Posterior vena cava (tissue), 2 donors: ENCODE results near the gene GAS2L1. TPM values are rescaled to one million over a fixed set of nuclear protein-coding genes. Genes with fewer than 3 reads are reported as not detected.

Experiments
- DNase-seq: peaks from one replicate; pipeline ENCODE4 v3.0.0-alpha.2; 2020; ENCODE audit warnings: low spot score
- intact Hi-C, 2 donors: fragments of 100-400 bp; cut with DNase I; formaldehyde crosslinking; loops; one replicate each; pipeline versions ENCODE4 v1.14.1 to v1.14.2; 2022 to 2023
- total RNA-seq, 2 donors: library from RNA; stranded (reverse); fragmentation: NEBNext Ultra II Directional; extraction: Animal tissue kit (Norgen Biotek cat#: 25700); gene quantifications; one replicate each; pipeline ENCODE4 v1.2.1, GENCODE V29; 2021
- donor health status: DM: yes; HTN: yes; CAD: no.
- donor health status: DM: yes; HTN: yes; CAD: no.

The GAS2L1 gene
- total RNA-seq, 2 donors from 2014 or later: 25.0 to 25.4 TPM

GRCh38 chr22:29317827-29318454 lies 11.5 kb downstream of the GAS2L1 start:
- intact Hi-C loops: no loop called here
- no peak for DNase-seq

GRCh38 chr22:29319072-29319471 lies 12.6 kb downstream of the GAS2L1 start:
- DNase-seq: no peak
- intact Hi-C loops: no loop called here

- intact Hi-C loops: no loop called here
- DNase-seq: no peak
Observed at GRCh38 chr22:29320546-29320945, 14.1 kb downstream of the GAS2L1 start.

DNA sequence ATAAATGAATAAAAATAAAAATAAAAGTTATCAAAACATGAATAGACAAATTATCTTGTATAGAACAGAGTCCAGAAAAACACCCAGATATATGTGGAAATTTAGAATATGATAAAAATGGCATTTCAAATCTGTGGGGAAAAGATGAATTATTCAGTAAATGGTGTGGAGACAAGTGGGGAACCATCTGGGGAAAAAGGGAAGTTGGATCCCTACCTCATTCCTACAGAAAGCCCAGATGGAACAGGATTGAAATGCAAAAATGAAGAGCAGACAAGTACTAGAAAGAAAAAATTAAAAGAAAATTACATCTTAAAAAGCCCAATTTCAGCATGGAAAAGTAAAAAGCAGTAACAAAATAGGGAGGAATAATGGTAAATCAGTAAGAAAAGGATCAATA lies 17.2 kb downstream of the GAS2L1 start:
- DNase-seq: no peak
- intact Hi-C loops: loop anchor here in 1 of 2 donors (2.0 kb wide), 1 partner anchor 51 kb away; no protein-coding TSS in a partner anchor

- intact Hi-C loops: no loop called here
Observed at GRCh38 chr22:29325356-29325755, 18.9 kb downstream of the GAS2L1 start.

DNA sequence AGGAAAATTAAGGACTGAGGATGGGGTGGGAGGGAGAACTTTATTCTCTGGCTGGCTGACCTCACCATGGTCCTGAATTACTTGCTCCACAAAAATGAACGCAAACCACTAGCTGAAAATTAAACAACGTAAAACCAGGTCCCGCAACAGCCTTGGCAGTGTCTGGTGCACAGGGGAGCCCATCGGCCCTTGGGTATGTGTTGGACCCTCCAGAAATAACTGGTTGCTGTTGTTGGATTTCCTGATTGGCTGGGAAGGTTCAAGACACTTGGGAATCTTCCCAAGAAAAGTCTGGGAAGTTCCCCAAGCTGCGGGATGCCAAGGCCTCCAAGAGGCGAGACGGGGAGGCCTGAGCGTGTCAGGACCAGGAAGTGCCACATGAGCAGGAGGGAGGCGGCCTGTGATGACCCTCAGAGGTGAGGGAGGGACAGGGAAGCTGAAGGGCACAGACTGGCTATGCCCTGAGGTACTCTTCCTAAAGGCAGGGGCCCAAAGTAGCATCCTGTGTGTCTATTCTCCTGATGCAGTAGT lies 19.4 kb downstream of the GAS2L1 start:
- intact Hi-C loops: no loop called here
- no peak for DNase-seq

More at GRCh38 chr22:29325356-29325755, 18.9 kb downstream of the GAS2L1 start:
- no peak for DNase-seq

- no peak for DNase-seq
- intact Hi-C loops: no loop called here
Observed at GRCh38 chr22:29326481-29326880, 20.0 kb downstream of the GAS2L1 start.

- intact Hi-C loops: no loop called here
- DNase-seq: no peak
Observed at GRCh38 chr22:29327089-29327764, 20.8 kb downstream of the GAS2L1 start.

DNA sequence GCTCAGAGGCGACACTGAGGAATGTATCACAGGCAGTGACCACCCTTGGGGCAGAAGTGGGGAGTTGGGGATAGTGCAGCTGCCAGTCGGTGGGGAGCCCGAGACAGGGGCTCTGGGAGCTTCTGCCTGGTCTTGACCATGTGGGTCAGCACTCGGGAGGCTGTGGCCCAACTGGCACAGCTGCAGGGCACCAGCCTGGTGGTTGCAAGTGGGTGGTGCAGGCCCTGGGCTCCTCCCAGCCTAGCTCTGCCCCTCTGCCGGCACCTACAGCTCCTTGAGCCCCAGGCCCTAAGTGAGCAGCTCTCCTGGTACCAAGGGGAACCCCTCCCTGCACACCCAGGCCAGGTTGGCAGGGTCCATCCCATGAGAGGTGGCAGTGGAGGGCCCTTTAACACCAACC lies 21.6 kb downstream of the GAS2L1 start:
- intact Hi-C loops: no loop called here
- no peak for DNase-seq

DNA sequence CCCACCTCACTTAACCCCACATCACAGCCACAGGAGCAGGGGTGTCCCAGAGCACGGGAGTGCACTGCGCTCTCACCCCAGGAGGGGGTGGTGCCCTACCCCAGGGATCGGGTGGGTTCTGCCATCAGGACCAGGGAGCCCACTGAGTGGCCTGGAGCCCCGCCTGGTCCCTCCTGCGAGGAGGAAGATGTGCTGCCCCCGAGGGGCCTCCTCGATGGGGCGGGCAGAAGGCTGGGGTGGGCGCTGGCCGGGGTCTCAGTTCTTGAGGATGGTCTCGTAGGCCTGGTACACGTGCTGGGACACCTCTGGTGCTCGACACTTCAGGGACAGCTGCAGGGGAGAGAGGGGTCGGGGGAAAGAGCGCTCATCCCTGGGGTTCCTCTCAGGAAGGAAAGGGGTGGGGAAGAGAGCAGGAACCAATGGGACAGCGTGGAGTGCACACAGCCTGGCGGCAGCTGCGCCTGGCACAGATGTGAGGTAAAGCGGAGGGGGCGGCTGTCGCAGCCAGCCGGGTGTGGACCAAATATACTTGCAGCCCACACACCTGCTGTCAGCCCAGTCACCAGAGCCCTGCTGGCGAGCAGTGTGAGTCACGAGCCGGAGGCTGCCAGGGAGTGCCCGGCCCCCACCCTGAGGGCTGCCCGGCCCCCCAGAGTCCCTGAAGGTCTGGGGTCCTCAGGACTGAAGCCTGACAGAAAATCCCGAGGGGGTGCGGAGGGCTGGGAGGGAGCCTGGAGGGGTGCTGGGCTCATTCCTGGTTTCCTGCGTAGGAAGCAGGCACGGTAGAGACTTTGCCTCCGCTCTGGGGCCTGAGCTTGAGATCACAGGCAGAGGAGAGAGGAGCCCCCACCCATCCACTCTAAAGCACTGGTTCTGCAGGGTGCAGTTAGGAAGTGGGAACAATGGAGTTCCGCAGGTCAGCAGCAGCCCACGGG lies 22.4 kb downstream of the GAS2L1 start:
- no peak for DNase-seq
- intact Hi-C loops: no loop called here

- intact Hi-C loops: no loop called here
- no peak for DNase-seq
Observed at GRCh38 chr22:29329581-29329980, 23.1 kb downstream of the GAS2L1 start.

- intact Hi-C loops: no loop called here
- DNase-seq: no peak
Observed at GRCh38 chr22:29330291-29330690, 23.8 kb downstream of the GAS2L1 start.

GRCh38 chr22:29330753-29331152 lies 24.3 kb downstream of the GAS2L1 start:
- intact Hi-C loops: no loop called here
- DNase-seq: no peak

DNA sequence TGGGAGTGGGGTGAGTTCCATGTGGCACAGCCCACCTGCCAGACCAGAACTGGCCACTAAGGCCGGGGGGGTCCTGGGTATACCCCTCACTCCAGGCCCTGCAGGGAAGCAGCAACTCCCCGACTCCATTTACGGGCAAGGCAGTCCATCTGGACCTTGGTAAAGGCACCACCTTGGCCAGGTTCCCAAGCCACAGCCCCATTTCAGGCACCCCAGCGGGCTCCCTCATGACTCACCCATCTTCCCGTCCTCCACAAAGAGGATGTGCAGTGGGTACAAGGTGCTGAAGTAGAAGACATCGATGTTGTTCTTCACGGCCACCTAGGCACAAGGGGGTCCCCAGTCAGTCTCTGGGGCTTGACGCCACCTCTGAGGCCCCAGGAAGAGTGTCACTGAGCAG lies 24.8 kb downstream of the GAS2L1 start:
- intact Hi-C loops: no loop called here
- no peak for DNase-seq

GRCh38 chr22:29331658-29332300 lies 25.3 kb downstream of the GAS2L1 start:
- no peak for DNase-seq
- intact Hi-C loops: no loop called here

DNA sequence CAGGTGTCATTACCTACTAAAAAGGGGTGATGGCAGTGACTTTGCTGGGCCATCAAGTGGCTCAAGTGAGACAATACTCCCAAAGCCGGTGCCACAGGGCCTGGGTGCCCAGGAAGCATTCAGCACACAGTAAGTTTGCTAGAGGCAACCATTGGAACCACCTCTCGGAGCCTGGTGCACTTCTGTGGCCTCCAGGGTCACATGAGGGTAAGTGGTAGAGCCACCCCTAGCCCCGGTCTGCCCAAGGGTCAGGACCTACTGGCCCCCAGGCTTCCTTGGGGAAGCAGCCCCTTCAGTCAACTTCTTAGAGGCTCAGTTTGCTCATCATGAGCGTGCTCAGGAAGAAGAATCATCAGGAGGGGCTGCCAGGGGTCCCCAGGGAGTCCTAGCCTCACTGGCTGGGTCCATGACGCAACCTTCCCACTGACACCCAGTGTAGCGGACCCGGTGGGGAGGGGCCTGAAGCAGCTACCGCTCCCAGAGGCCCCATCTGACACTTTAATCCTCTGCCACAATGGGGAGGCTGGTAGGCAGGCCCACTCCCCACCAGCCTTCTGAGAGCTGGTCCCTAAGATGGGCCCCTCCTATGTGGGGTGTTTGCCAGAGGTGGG lies 26.5 kb downstream of the GAS2L1 start:
- intact Hi-C loops: no loop called here
- DNase-seq: no peak

- intact Hi-C loops: no loop called here
- no peak for DNase-seq
Observed at GRCh38 chr22:29334148-29334547, 27.7 kb downstream of the GAS2L1 start.

- DNase-seq: no peak
- intact Hi-C loops: no loop called here
Observed at GRCh38 chr22:29334696-29335344, 28.4 kb downstream of the GAS2L1 start.

DNA sequence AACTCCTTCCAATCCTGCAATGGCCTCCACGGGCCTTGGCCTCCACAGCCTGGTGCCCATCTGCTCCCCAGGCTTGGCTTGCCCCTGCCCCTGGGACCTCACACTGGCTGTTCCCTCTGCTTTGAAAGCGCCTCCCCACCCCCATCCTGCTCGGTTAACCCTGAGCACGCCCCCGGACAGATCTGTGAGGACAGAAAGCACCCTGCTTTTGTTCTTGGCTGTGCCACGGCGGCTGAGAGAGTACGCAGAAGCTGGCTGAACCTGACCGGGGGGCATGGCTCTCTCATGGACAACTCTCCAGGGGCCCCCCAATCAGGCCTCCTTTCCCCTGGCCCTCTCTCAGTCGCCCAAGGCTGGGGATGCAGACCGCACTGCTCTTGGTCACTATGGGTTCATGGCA lies 29.2 kb downstream of the GAS2L1 start:
- DNase-seq: no peak
- intact Hi-C loops: no loop called here
